GM21381 (cell line): ENCODE data around the gene TAS1R3.

ENCODE experiments used
- ATAC-seq: cut with Tn5 transposase; IDR thresholded peaks from one replicate; pipeline ENCODE4 v1.9.1; 2021; ENCODE audit warnings: mild to moderate bottlenecking, moderate library complexity; ENCODE audit not compliant: unreplicated experiment

The TAS1R3 gene

GRCh38 chr1:1331068-1331965 is at the start of gene TAS1R3:
TSS of gene TAS1R3 (plus strand) at chr1:1331280. CDS start at chr1:1331346, 66 bp downstream.
- no peak for ATAC-seq

- ATAC-seq: no peak
These were observed 49.4 kb upstream of the TAS1R3 start for GRCh38 chr1:1281533-1282321.

- no peak for ATAC-seq
These were observed 48.1 kb upstream of the TAS1R3 start for GRCh38 chr1:1282998-1283397.

- ATAC-seq: no peak
These were observed 47.3 kb upstream of the TAS1R3 start for GRCh38 chr1:1283821-1284220.

GRCh38 chr1:1284221-1285101 is 46.6 kb upstream of the TAS1R3 start:
- ATAC-seq: no peak

GRCh38 chr1:1285102-1285571 is 45.9 kb upstream of the TAS1R3 start:
- no peak for ATAC-seq

GRCh38 chr1:1285611-1286311 is 45.3 kb upstream of the TAS1R3 start:
- ATAC-seq: no peak

- ATAC-seq: no peak
These were observed 44.5 kb upstream of the TAS1R3 start for GRCh38 chr1:1286313-1287261.

- no peak for ATAC-seq
These were observed 43.6 kb upstream of the TAS1R3 start for GRCh38 chr1:1287288-1288110.

- no peak for ATAC-seq
These were observed 40.8 kb upstream of the TAS1R3 start for GRCh38 chr1:1290238-1290731.

- no peak for ATAC-seq
These were observed 40.0 kb upstream of the TAS1R3 start for GRCh38 chr1:1291023-1291528.

- ATAC-seq: no peak
These were observed 39.3 kb upstream of the TAS1R3 start for GRCh38 chr1:1291548-1292441.

GRCh38 chr1:1292442-1292779 is 38.7 kb upstream of the TAS1R3 start:
- ATAC-seq: no peak

GRCh38 chr1:1292851-1293250 is 38.2 kb upstream of the TAS1R3 start:
- no peak for ATAC-seq

GRCh38 chr1:1293263-1294249 is 37.5 kb upstream of the TAS1R3 start:
- ATAC-seq: no peak
